K562 (cell line): ENCODE results near the gene PABPC1L. TPM values are rescaled to one million over a fixed set of nuclear protein-coding genes. Genes with fewer than 3 reads are reported as not detected.

ENCODE experiments used
- ATAC-seq: fragments of 200-7000 bp; cut with Tn5 transposase; 3 replicates; pipeline ENCODE4 v1.9.1; 2020; ENCODE audit warnings: moderate library complexity
- BruUV-seq: library from RNA; stranded (reverse); fragments of 400-500 nt; replicated peaks from 2 replicates; lab custom pipeline; 2021; lab: Mats Ljungman, UMichigan
- CTCF ChIA-PET: fragments of 300-600 bp; formaldehyde crosslinking; extraction: SDS; loops from one replicate; lab custom pipeline; 2021; ENCODE audit warnings: low intra/inter-chr PET ratio; lab: Yijun Ruan, JAX
- POLR2A ChIA-PET: fragments of 300-600, 350-650 bp; sonication (Branson Sonifier 250); formaldehyde crosslinking; extraction: SDS; loops from one replicate; lab custom pipeline; 2021; ENCODE audit warnings: antibody characterized with exemption, inconsistent platforms; lab: Yijun Ruan, JAX
- DNase-seq, 4 experiments: peaks; one replicate each; pipeline versions ENCODE4 v3.0.0 to v3.0.0-alpha.2; 2011 to 2018; ENCODE audit warnings: low spot score in 3 of 4, mixed read lengths in 3 of 4; ENCODE audit errors: extremely low read depth in 1 of 4
- FAIRE-seq: peaks from 2 replicates; lab custom pipeline; 2011; peaks lifted over from hg19 to GRCh38; lab: Jason Lieb, UNC
- H2AFZ ChIP-seq: 2 replicates; pipeline ENCODE4 v1.6.0; 2011; ENCODE audit warnings: low read depth, low read length, control low read depth, inconsistent platforms
- H3K27ac ChIP-seq: fragments of 200-600 bp; 3 replicates; pipeline ENCODE4 v1.8.0; 2011; ENCODE audit warnings: low read depth, mild to moderate bottlenecking, control low read depth, inconsistent platforms, low read length, moderate library complexity, mixed read lengths; ENCODE audit errors: extremely low read depth
- H3K27me3 ChIP-seq, 2 experiments: fragments of 300-600 bp in 1 of 2; 2 replicates in 1 of 2; 3 replicates in 1 of 2; pipeline versions ENCODE4 v1.6.0 to v1.8.0; 2011; ENCODE audit warnings: inconsistent platforms in 2 of 2, low read length in 2 of 2, mild to moderate bottlenecking in 1 of 2, mixed read lengths in 1 of 2, moderate library complexity in 1 of 2; ENCODE audit not compliant: control insufficient read depth in 2 of 2, insufficient read depth in 2 of 2
- H3K36me3 ChIP-seq: fragments of 300-600 bp; 3 replicates; pipeline ENCODE4 v1.8.0; 2011; ENCODE audit warnings: mild to moderate bottlenecking, low read length, inconsistent platforms; ENCODE audit not compliant: control insufficient read depth, insufficient read depth
- H3K4me1 ChIP-seq, 2 experiments: fragments of 200-600 bp in 1 of 2; replicated peaks in 1 of 2; 2 replicates in 1 of 2; 3 replicates in 1 of 2; pipeline versions ENCODE4 v1.5.1 to v1.8.0; 2011; ENCODE audit warnings: inconsistent platforms in 2 of 2, low read length in 2 of 2, mild to moderate bottlenecking in 1 of 2, mixed read lengths in 1 of 2, moderate library complexity in 1 of 2; ENCODE audit not compliant: control insufficient read depth in 2 of 2, insufficient read depth in 2 of 2
- H3K4me2 ChIP-seq: 2 replicates; pipeline ENCODE4 v1.6.1; 2011; ENCODE audit warnings: low read length, control low read depth, inconsistent platforms, mixed read lengths; ENCODE audit not compliant: insufficient read depth
- H3K4me3 ChIP-seq: fragments of 200-600 bp; sonication (generic), shearing (Covaris generic); 2 replicates; pipeline ENCODE4 v1.5.1; 2016; ENCODE audit warnings: control low read depth, inconsistent platforms
- H3K79me2 ChIP-seq: fragments of 200-600 bp; 3 replicates; pipeline ENCODE4 v1.8.0; 2011; ENCODE audit warnings: low read length, inconsistent platforms; ENCODE audit not compliant: control insufficient read depth, insufficient read depth
- H3K9ac ChIP-seq, 2 experiments: 2 replicates each; pipeline versions ENCODE4 v1.6.0 to v1.6.1; 2011; ENCODE audit warnings: low read depth in 2 of 2, low read length in 2 of 2, control low read depth in 1 of 2, inconsistent platforms in 1 of 2, mild to moderate bottlenecking in 1 of 2, mixed read lengths in 1 of 2; ENCODE audit not compliant: insufficient read depth in 1 of 2
- H3K9me1 ChIP-seq: one replicate; pipeline ENCODE4 v1.6.0; 2011; ENCODE audit warnings: inconsistent platforms, mild to moderate bottlenecking, low read length, moderate library complexity; ENCODE audit not compliant: control insufficient read depth, insufficient read depth
- H3K9me3 ChIP-seq: replicated peaks from 2 replicates; pipeline ENCODE4 v1.5.1; 2011; ENCODE audit warnings: low read depth, low read length, inconsistent platforms; ENCODE audit not compliant: control insufficient read depth, insufficient read depth
- H4K20me1 ChIP-seq: replicated peaks from 2 replicates; pipeline ENCODE4 v1.6.1; 2011; ENCODE audit warnings: low read length, inconsistent platforms, mixed read lengths; ENCODE audit not compliant: control insufficient read depth, insufficient read depth
- BRF2 ChIP-seq: IDR thresholded peaks from 3 replicates; pipeline ENCODE4 v1.6.1; 2011; ENCODE audit warnings: borderline replicate concordance, mild to moderate bottlenecking; ENCODE audit not compliant: insufficient read length, insufficient read depth
- C11orf30 ChIP-seq: fragments of 450-650 bp; IDR thresholded peaks from 2 replicates; pipeline ENCODE4 v1.6.1; 2016; ENCODE audit warnings: low read depth, mild to moderate bottlenecking
- E2F5 ChIP-seq: sonication (generic); formaldehyde crosslinking; IDR thresholded peaks from 2 replicates; pipeline ENCODE4 v1.8.0; 2022; ENCODE audit warnings: mild to moderate bottlenecking, missing genetic modification reagents
- GTF3C2 ChIP-seq: IDR thresholded peaks from 3 replicates; pipeline ENCODE4 v1.6.1; 2011; ENCODE audit warnings: borderline replicate concordance, mild to moderate bottlenecking, moderate library complexity; ENCODE audit not compliant: insufficient read length; ENCODE audit errors: extremely low read depth
- HNRNPLL ChIP-seq: fragments of 200-400 bp; formaldehyde crosslinking; IDR thresholded peaks from 2 replicates; pipeline ENCODE4 v1.6.1; 2017; ENCODE audit warnings: low read length, low read depth, mild to moderate bottlenecking; ENCODE audit not compliant: poor library complexity, severe bottlenecking
- KAT8 ChIP-seq: fragments of 450-650 bp; IDR thresholded peaks from 2 replicates; pipeline ENCODE4 v1.6.1; 2016; ENCODE audit warnings: low read depth, mild to moderate bottlenecking
- NBN ChIP-seq: fragments of 450-650 bp; IDR thresholded peaks from 2 replicates; pipeline ENCODE4 v1.6.1; 2016; ENCODE audit warnings: low read depth, mild to moderate bottlenecking
- POLR2A ChIP-seq: fragments of 450-650 bp; conservative IDR thresholded peaks from 2 replicates; pipeline ENCODE4 v1.6.1; 2016
- TARDBP ChIP-seq: fragments of 450-650 bp; IDR thresholded peaks from 2 replicates; pipeline ENCODE4 v1.6.1; 2016
- ZFP91 ChIP-seq: sonication (generic); formaldehyde crosslinking; IDR thresholded peaks from 2 replicates; pipeline ENCODE4 v1.8.0; 2022; ENCODE audit warnings: mild to moderate bottlenecking, missing genetic modification reagents
- ZNF12 ChIP-seq: sonication (generic); formaldehyde crosslinking; IDR thresholded peaks from 2 replicates; pipeline ENCODE4 v1.4.0; 2020; ENCODE audit warnings: mild to moderate bottlenecking, missing genetic modification reagents
- ZNF77 ChIP-seq: fragments of 250-450 bp; sonication (Bioruptor Pico); IDR thresholded peaks from 2 replicates; pipeline ENCODE4 v1.5.0; 2020
- WGBS: fragments of 100-300 bp; shearing (Covaris generic); methylation state at CpG from one replicate; pipeline ENCODE4 v1.1.6; 2016; ENCODE audit warnings: low coverage, mixed read lengths; ENCODE audit not compliant: insufficient coverage; ENCODE audit errors: missing lambda C conversion rate; 5-methylcytosine and 5-hydroxymethylcytosine counted together
- in situ Hi-C: fragments of 300-500 bp; cut with MboI; formaldehyde crosslinking; loops from 4 replicates; pipeline ENCODE4 v1.15.0; 2018; ENCODE audit warnings: inconsistent platforms, mixed read lengths
- intact Hi-C: fragments of 100-400 bp; cut with micrococcal nuclease; formaldehyde crosslinking; loops from 2 replicates; pipeline ENCODE4 v1.14.2; 2022
- polyA plus RNA-seq, 8 experiments: library from polyadenylated mRNA; depleted of rRNA in 4 of 8; stranded (reverse) in 5 of 8; unstranded in 3 of 8; fragments of >200 nt; fragmentation: Nextera tagmentation in 2 of 8; fragmentation: Illumina TruSeq in 1 of 8; extraction: Ambion mirVana in 2 of 8; extraction: Trizol in 1 of 8; gene quantifications; 2 replicates each; pipeline versions ENCODE4 v1.2.1 to v1.2.3, GENCODE V29; 2011 to 2014; ENCODE audit warnings: inconsistent platforms in 1 of 8, missing spikeins in 1 of 8
- total RNA-seq, 7 experiments: library from RNA; depleted of rRNA in 6 of 7; stranded (reverse); fragments of >200 nt in 6 of 7; fragmentation: Illumina TruSeq in 2 of 7; extraction: Trizol in 2 of 7; gene quantifications; 2 replicates each; pipeline versions ENCODE4 v1.2.1 to v1.2.3, GENCODE V29; 2011 to 2021; ENCODE audit warnings: low replicate concordance in 1 of 7

The PABPC1L gene
- total and polyA plus RNA-seq, 9 of the 15 experiments (the other 6 are each of a cell fraction or from before 2014, with no cell fraction given) = 6.0 to 90.3 (median 15.8) TPM

GRCh38 chr20:44908987-44909871 lies 631 bp upstream of the PABPC1L start (continued):
- no peak for TF ChIP-seq ZNF77 (CRISPR knock-in tag)
- TF ChIP-seq E2F5 (CRISPR knock-in tag) = no peak
- TF ChIP-seq POLR2A = peak; percentile 47; the same call in 1 of the 2 replicates
- TF ChIP-seq NBN = no peak

GRCh38 chr20:44910690-44911262 lies 916 bp downstream of the PABPC1L start:
- in situ Hi-C loops (no loop called here), intact Hi-C loops (loop anchor here (2.0 to 10.0 kb wide), 2 partner anchors 50 to 184 kb away; partner anchors contain the start of gene TOMM34)
- FAIRE-seq (peak; percentile 75), DNase-seq (peak in 3 of 4 experiments; percentile 31 to 57 (median 36)), ATAC-seq (peak; percentile 41)
- CTCF ChIA-PET = no interaction called here
- Histone ChIP-seq H3K4me3 (peak overlapping the region; percentile 56), H3K9me3 (no peaks in the 10 kb centered on the region), H3K79me2 (peaks cover 20% of the 10 kb centered on the region), H3K4me2 (peak overlapping the region; percentile 89), H3K4me1 (peaks cover 14 to 24% of the 10 kb centered on the region in 2 experiments), H4K20me1 (0 out of 2 replicates have a peak, but pooled peaks cover 3% of the 10 kb centered on the region), H3K27ac (peak overlapping the region; percentile 80), H2AFZ (peak overlapping the region; percentile 82), H3K9ac (peak overlapping the region; percentile 83 to 90), H3K9me1 (no peaks in the 10 kb centered on the region), H3K27me3 (no peaks in the 10 kb centered on the region), H3K36me3 (peaks cover 62% of the 10 kb centered on the region)
- WGBS = 8% methylated on average over 17 of the region's 17 CpGs
- POLR2A ChIA-PET = interaction anchor here (0.7 to 5.2 kb wide), 8 partner anchors 13 to 398 kb away, joined by 3 to 50 read pairs (median 6); partner anchors contain the start of gene MATN4
- BruUV-seq = TSS peak; percentile 84
- peak; percentile 34 for TF ChIP-seq HNRNPLL
- TF ChIP-seq GTF3C2 = no peak
- 0 out of 2 replicates have a peak, but pooled peaks have one; percentile 38 for TF ChIP-seq ZNF12
- TF ChIP-seq TARDBP = no peak
- TF ChIP-seq BRF2 = no peak
- no peak for TF ChIP-seq ZFP91 (CRISPR knock-in tag)
- 0 out of 2 replicates have a peak, but pooled peaks have one; percentile 7 for TF ChIP-seq C11orf30
- no peak for TF ChIP-seq KAT8
